Activated gamma-delta T cell (primary cell): Measurements from ENCODE around the gene IRF5.
"Not testable (repeated sequence)": the region's sequence is repeated elsewhere in the genome, so short reads cannot be mapped to it uniquely, and the experiment has no call there.

Experiments used
- DNase-seq: peaks from one replicate; lab custom pipeline; 2025; lab: John Stamatoyannopoulos, UW

The IRF5 gene

DNA sequence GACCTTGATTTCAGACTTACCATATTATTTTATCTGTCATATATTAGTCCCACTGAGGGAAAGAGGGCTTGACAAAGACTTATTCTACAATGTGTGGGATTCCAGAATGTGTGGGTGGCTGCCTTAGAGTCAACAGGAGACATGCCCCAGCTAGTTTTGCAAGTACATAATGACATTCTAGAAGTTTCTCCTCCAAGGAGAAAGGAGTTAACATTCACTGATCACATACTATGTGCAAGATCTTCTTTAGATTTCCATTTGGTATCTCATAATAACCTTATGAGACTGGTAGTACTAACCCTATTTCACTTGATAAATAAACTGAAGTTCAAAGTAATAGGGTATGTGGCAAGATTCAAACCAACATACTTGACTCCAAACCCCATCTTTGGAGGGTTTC, 25.2 kb downstream of the IRF5 start:
- no peak for DNase-seq

DNA sequence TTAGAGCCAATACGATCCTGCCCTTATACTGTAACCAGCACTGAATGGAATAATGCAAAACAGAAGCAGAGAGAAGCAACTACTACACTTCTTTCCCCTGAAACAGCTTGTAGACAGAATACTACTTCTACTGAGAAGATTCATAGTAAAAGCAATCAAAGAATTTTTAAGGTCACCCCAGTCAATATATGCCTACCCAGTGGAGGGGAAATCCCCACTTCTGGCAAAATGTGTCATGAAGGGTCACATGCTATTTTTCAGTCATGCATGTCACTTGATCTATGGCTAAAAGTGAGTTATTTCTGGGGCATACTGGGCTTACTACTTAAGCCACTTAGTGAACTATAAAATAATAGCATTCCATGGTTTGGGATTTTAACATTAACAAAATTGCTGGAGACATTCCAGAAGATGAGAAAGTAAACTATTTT, 25.6 kb downstream of the IRF5 start:
- DNase-seq = no peak

DNA sequence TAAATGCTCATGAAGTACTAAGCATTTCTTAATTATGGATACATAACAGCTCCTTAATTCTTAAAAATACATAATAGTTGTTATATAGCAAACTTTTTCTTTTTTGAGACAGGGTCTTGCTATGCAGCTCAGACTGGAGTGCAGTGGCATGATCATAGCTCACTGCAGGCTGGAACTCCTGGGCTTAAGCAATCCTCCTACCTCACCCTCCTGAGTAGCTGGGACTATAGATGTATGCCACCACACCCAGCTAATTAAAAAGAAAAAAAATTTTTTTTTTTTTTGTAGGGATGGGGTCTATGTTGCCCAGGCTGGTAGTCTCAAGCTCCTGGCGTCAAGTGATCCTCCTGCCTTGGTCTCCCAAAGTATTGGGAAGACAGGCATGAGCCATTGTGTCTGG, 30.9 kb downstream of the IRF5 start:
- DNase-seq = no peak

DNA sequence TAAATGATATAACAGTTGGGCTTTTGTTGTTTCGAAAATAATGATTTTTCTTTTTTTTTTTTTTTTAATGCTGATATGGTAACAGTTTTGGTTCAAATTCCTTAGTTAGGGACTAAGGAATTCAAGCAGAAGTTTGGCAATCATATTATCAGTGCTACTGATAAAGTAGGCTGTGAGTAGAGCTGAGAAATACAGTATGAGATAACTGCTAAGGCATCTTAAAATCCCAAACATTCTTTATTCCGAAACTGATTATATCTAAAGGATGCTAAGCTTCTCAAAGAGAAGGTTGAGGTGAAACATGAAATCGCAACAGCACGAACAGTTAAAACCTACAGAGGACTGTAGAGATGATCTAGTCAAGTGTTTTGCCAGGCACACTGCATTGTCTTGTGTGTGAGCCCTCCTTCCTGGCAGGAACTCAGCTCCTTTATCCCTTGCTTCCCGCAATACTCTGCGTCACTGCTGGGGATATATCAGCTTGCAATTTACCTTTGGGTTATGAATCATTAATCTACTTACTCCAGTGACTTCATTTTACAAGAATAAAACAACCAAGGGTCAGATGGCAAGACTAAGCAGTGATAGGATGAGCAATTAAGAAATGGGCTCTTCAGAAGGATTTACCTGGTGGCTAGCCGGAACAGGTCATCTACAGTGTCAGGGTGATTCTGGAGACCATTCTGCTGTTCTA, 36.7 kb downstream of the IRF5 start:
- DNase-seq = no peak

DNA sequence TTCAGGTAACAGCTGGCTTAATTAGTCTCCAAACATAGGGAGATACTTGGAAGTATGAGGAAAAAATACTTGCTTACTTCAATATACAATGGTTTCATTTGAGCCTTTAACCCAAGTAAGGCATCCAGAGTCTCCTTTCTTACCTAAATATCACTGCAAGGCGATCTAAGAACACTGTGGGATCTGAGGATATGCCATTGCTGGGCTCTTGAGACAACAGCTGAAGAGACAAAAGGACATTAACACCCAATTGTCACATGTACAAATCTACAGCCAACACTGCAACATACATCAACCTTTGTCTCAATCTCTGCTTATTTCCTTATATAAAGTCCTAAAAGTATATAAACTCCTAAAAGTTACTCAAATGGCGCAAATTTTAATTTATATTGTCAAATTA, 44.4 kb downstream of the IRF5 start:
- no peak for DNase-seq

DNA sequence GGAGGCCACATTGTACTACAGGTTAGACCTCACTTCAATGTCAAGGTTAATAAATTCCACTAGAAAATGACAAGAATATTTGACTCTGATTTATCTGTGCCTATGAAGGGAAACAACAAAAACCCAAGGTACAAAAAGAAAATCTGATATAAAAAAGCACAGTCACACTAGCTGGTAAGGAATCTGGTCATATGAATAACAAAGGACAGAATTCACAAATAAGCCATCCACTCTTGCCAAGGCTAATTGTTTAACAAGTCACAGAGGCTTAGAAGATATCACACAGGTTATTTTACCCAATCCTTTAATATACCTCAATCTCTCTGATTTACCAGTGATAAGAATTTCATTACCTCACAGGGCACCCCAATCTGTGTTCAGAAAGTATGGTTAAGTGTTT, 47.9 kb downstream of the IRF5 start:
- no peak for DNase-seq

DNA sequence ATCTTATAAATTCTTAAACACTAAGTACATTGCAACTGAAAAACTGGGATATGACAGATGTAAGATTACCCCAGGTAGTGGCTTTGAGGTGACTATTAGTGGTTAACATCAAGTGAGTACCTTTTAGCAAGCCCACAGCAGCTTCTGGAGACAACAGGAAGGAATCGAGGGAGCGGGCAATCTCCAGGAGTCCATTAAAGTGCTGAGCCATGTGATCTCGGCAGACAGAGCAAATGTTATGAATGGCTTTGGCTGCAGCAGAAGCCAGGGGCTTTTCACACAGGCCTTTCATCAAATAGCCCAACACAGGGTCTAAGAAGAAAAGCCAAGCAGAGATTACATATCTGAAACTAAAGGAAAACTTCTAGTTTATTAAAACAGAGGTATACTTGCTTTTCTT, 48.9 kb downstream of the IRF5 start:
- DNase-seq = no peak

DNA sequence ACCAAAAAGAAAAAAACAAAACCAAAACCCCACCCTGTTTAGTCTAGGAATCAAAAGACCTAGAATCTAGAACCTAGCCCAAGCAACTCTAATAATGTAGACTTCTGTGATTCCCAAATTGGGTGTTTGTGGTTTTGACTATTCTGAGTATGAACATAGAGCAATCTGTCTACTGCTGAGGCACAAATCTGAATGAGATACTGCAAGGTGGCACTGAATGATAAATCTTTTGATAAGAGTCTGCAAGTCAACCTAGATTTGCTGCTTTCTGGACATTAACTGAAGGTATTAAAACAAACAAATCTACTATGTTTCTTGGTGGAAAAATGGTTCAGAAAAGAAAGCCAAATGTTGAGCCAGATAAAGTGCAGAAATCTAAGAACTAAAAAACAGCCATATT, 50.6 kb downstream of the IRF5 start:
- no peak for DNase-seq

DNA sequence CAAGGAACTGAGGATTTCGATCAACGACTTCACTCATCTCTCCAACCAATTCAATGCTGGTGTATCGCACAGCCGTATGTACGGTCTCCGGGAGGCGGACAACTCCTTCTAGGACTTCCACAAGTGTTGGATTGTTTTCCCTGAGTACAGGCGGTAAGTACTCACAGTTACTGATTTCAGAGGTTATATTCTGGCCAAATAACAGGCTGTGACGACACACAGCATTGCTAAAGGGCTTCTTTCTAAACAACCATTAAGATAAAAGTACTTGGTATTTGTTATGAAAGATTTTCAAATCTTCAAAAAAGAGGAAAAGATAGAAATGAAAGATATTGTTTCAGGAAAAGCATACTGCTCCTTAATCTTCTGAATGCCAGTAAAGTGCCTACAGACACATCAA, 52.2 kb downstream of the IRF5 start:
- DNase-seq = no peak

DNA sequence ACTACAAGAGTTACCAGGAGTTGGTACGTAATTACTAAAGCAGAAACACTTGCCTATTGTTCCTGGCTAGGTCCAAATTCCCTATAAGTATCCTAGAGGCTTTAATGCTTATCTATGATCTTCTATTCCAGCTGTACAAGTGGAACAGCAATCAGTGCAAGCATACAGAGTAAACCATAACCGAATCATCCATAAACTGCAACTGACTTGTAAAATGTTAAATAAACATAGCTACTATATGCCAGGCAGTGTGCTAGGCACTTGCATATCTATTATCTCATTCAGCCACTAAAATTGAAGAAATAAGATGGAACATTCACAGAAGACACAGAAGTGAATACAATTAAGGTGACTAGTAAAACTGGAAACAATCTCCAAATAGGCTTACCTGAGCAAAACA, 55.7 kb downstream of the IRF5 start:
- DNase-seq = no peak

DNA sequence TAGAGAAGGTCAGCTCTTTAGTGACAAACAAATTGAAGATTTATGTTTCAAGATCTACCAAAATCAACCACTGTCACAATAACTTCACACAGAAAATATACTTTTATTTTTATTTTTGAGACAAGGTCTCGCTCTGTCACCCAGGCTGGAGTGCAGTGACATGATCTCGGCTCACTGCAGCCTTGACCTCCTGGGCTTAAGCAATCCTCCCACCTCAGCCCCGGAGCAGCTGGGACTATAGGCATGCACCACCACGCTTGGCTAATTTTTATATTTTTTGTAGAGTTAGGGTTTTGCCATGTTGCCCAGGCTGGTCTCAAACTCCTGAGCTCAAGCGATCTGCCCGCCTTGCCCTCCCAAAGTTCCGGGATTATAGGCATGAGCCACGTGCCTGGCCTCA, 56.8 kb downstream of the IRF5 start:
- not testable (repeated sequence) for DNase-seq

DNA sequence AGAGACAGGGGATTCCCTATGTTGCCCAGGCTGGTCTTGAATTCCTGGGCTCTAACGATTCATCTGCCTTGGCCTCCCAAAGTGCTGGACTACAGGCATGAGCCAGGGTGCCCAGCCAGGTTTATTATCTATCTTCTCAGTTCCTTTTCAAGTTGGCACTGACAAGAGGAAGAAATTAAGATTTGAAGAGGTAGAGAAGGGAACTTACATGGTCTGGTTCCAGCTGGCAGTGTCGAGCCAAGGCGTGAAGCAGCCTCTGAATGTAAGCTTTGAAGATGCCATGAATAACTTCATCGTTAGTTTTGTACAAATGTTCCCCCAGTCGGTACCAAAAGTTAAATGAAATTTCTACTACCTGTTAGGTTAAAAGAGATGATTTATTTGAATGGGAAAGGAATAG, 59.5 kb downstream of the IRF5 start:
- DNase-seq = no peak
